Testis (tissue), 2 donors: ENCODE results near the gene SLC6A15.

Experiments used
- CTCF ChIP-seq, 3 experiments: fragments of 450-650 bp in 2 of 3; fragments of 200-600 bp in 1 of 3; sonication (generic) in 1 of 3; IDR thresholded peaks; one replicate each; pipeline ENCODE4 v1.5.1; 2016 to 2019; ENCODE audit warnings: antibody characterized with exemption in 3 of 3, mild to moderate bottlenecking in 2 of 3, moderate library complexity in 1 of 3
- POLR2A ChIP-seq: fragments of 450-650 bp; IDR thresholded peaks from one replicate; pipeline ENCODE4 v1.6.1; 2017; ENCODE audit warnings: antibody characterized with exemption, mild to moderate bottlenecking, moderate library complexity

GRCh38 chr12:84889818-84890217, 22.8 kb downstream of the SLC6A15 start:
- TF ChIP-seq CTCF (IDR thresholded peaks at IDR 0.05) (no peak), POLR2A (no peak)
